NCI-H82 (cell line): Measurements from ENCODE around the gene KRT3.
"Not testable (repeated sequence)": the region's sequence is repeated elsewhere in the genome, so short reads cannot be mapped to it uniquely, and the experiment has no call there.

Experiments used
- DNase-seq: peaks from one replicate; lab custom pipeline; 2025; lab: John Stamatoyannopoulos, UW

The KRT3 gene

GRCh38 chr12:52760623-52761022 is 35.3 kb downstream of the KRT3 start:
- no peak for DNase-seq

- DNase-seq: no peak
Measured at GRCh38 chr12:52759695-52760094, 36.2 kb downstream of the KRT3 start.

DNA sequence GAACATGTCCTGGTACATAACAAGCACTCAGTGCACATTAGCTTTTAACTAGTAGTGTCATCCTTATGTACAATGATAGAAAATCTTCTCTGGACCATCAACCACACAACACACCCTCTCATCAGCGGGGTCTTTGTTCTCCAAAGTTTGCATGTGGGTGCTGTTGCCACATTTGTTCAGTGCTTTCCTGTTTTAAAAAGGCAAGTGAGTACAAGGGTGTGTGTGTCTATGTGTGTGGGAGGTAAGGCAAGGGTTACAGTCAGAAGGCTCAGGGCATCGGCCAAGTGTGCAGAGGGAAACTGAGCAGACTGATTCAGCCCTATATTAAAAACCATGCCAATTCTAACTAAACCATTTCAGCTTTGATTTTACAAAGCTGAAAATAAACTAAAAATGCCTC is 36.7 kb downstream of the KRT3 start:
- DNase-seq: no peak

DNA sequence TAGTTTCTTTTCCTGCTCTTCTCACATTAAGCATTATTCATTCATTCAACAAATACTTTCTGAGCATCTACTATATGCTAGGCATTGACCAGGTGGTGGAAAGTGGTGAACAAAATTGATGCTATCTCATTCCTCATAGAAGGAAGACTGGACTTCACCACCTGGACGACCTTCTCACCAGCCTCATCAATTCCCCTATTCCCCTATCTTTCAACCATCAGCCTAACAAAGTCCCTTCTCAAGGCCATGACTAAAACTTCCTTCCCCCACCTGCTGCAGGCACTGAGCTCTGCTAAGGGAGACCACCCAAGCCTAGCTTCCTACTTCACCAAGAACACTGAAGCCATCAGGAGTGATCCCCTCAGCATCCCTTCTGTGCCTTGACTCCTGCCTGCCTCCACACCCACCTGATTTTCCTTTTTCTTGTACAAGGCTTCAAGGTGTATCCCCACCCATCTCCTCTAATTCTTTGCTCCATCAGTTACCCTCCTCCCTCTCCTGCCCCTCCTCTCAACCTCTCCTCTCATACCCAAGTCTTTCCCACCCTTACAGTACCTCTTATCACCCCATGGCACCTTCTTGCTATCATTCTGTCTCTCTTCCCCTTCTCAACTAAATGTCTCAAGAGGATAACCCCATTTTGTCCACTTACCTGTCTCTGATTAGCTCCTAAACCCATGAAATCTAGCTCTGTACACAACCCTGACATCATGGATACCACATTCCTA is 38.3 kb downstream of the KRT3 start:
- no peak for DNase-seq

- DNase-seq: no peak
Measured at GRCh38 chr12:52756281-52756960, 39.5 kb downstream of the KRT3 start.

- no peak for DNase-seq
Measured at GRCh38 chr12:52755533-52755932, 40.4 kb downstream of the KRT3 start.

- no peak for DNase-seq
Measured at GRCh38 chr12:52754135-52754534, 41.8 kb downstream of the KRT3 start.

GRCh38 chr12:52753283-52753682 is 42.6 kb downstream of the KRT3 start:
- DNase-seq: no peak

- no peak for DNase-seq
Measured at GRCh38 chr12:52752516-52752915, 43.4 kb downstream of the KRT3 start.

GRCh38 chr12:52751795-52752194 is 44.1 kb downstream of the KRT3 start:
- no peak for DNase-seq

- DNase-seq: not testable (repeated sequence)
Measured at GRCh38 chr12:52750532-52750931, 45.4 kb downstream of the KRT3 start.

DNA sequence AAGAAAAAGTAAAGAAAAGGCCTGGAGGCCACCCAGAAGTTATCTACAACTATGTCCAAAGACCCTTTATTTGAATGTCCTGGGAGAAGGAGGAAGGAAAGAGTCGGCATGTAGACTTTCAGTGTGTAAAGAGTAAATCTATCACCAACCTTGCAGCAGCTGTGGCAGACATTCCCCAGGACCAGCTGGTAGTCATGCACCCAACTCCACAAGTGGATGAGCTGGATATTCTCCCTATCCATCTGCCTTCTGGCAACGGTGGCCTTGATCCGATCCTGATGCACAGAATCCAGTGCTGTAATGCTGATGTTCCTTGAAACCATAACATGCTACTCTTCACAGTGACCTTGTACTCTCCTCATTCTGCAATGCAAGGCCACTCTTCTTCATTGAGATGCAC is 46.1 kb downstream of the KRT3 start:
- DNase-seq: peak; percentile 25

DNA sequence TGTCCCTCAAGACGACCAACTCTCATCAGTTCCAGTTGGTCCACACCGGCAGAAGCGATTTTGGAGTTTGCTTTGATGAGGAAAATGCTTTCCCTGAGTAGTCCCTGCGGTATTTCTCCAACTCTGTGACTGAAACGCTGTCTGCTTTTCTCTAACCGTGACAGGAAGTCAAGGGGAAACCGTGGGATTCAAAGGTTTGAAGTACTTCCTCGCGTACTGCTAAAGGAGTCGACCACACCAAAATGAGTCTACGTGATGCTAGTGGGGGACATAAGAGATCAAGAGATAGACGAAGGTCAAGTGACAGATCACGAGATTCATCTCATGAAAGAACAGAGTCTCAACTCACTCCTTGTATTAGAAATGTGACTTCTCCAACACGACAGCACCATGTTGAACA is 47.3 kb downstream of the KRT3 start:
- no peak for DNase-seq

GRCh38 chr12:52745554-52745953 is 50.4 kb downstream of the KRT3 start:
- DNase-seq: no peak

GRCh38 chr12:52744493-52745156 is 51.3 kb downstream of the KRT3 start:
- no peak for DNase-seq

GRCh38 chr12:52742822-52743457 is 53.0 kb downstream of the KRT3 start:
- no peak for DNase-seq

DNA sequence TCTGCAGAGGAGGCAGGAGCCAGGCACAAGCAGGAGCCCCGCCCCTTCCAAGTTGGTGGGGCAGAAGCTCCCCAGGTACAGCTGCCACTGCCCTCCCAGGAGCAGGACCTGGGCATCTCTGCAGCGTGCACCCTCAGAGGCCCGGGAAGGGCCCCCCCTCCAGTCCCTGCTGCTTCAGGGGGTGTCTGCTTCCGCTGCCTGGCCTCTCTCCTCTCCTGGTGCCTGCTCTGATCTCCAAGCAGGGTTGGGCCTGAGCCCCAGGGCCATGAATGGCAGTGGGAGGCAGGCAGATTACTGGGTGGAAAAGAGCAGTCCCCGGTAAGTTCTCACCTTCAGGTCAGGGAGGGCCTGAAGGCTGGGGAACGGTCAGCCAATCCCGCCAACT is 53.7 kb downstream of the KRT3 start:
- DNase-seq: no peak

- DNase-seq: peak; percentile 3
Measured at GRCh38 chr12:52741375-52742195, 54.3 kb downstream of the KRT3 start.

GRCh38 chr12:52740584-52740983 is 55.3 kb downstream of the KRT3 start:
- DNase-seq: peak; percentile 34

DNA sequence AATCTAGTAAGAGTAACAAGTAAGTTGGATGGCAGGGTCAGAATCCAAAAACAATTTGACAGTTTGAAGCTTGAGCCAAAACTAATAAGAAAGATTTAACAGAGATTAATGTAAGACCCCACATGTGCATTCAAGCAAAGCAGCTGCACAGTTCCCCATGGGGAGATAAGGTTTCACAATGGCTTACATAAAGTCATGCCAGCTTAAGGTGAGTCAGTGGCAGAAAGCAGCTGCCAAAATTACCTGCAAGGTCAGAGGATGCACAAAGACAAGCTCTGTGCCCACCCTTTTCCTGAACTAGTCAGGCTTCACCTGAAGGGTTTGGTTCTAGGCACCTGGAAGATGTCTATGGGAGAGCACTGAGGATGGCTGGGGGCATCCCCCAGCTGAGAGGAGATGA is 56.0 kb downstream of the KRT3 start:
- DNase-seq: peak; percentile 38
